ENCODE data around the gene ADIPOR1.

GRCh38 chr1:202976633-202977032 lies 18.5 kb upstream of the ADIPOR1 start:
- TF ChIP-seq POLR2AphosphoS5 (IDR thresholded peaks at IDR 0.05; ENCODE audit: low read depth, low read length) (no peak), SPI1 (IDR thresholded peaks at IDR 0.05; ENCODE audit: low read depth, low read length) (no peak), POLR2A (IDR thresholded peaks at IDR 0.05; ENCODE audit: low read depth, low read length) (no peak), TAF1 (IDR thresholded peaks at IDR 0.05; ENCODE audit: low read depth, low read length) (no peak), POU2F2 (IDR thresholded peaks at IDR 0.05; ENCODE audit: low read depth, low read length) (no peak), PAX5 (IDR thresholded peaks at IDR 0.05; ENCODE audit: insufficient read depth, low read length, severe bottlenecking) (no peak)
